Measurements from ENCODE around the gene ZNF691.
"Not testable (repeated sequence)": the region's sequence is repeated elsewhere in the genome, so short reads cannot be mapped to it uniquely, and the experiment has no call there.

ZNF691 gene

GRCh38 chr1:42853116-42853884, 6.9 kb downstream of the ZNF691 start:
- no peak for TF ChIP-seq CTCF (IDR thresholded peaks at IDR 0.05; ENCODE audit: extremely low read depth, insufficient read depth, missing control alignments)
- in situ Hi-C loops (cut with MboI; ENCODE audit: low pct_unique_long_range_greater_than_20kb, low sequenced_read_pairs, unreplicated experiment), result no loop called here

GRCh38 chr1:42856554-42856953, 10.1 kb downstream of the ZNF691 start:
- DNase-seq (ENCODE audit: low spot score); in situ Hi-C loops (cut with MboI; ENCODE audit: low pct_unique_long_range_greater_than_20kb, low sequenced_read_pairs, unreplicated experiment): not testable (repeated sequence)

More at GRCh38 chr1:42853116-42853884, 6.9 kb downstream of the ZNF691 start:
- DNase-seq (ENCODE audit: low spot score), result no peak

- in situ Hi-C loops (cut with MboI; ENCODE audit: low pct_unique_long_range_greater_than_20kb, low sequenced_read_pairs, unreplicated experiment); DNase-seq (ENCODE audit: low spot score): not testable (repeated sequence)
These were observed 13.0 kb downstream of the ZNF691 start for GRCh38 chr1:42859366-42859765.

DNA sequence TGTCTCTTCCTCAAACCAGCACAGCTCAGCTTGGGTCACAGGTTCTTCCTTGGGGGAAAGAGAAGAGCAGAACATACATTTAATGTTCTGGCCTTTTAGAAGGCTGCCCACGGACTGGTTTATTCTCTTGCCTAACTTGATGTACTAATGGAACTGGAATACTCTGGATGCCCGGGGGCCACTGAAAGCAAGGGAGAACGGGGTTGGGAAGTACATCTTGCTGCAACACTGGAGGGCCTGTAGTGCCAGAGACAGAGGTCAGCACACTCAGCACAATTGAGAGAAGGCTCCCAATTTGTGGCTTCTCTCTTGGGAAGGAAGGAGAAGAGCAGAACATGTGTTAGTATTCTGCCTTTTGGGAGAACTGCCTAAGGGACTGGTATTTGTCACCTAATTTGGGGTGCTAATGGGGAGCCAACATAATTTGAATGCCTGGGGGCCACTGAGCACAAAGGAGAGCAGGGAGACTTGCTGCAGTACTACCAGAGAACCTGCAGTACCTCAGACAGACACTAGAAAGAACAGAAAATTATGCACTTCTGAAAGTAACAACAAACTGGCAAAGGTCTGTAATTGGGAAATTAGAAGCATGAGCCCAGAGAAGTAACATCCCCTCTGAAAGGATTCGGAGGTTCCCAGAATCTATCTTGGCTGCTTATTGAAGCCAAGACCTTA, 14.1 kb downstream of the ZNF691 start:
- no peak for TF ChIP-seq CTCF (IDR thresholded peaks at IDR 0.05; ENCODE audit: extremely low read depth, insufficient read depth, missing control alignments)
- in situ Hi-C loops (cut with MboI; ENCODE audit: low pct_unique_long_range_greater_than_20kb, low sequenced_read_pairs, unreplicated experiment), result no loop called here
- no peak for DNase-seq (ENCODE audit: low spot score)

DNA sequence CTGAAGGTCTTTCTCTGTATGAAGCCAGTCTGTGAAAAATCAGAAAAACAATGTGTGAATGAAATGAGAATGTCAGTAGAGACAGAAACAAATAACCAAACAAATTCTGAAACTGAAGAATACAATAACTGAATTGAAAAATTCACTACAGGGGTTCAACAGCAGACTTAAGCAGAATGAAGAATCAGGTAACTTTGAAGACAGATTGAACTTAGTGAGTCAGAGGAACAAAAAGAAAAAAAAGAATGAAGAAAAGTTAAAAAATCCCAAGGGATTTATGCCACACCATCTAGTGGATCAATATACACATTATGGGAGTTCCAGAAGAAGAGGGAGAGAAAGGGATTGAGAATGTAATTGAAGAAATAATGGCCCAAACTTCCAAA, 14.6 kb downstream of the ZNF691 start:
- DNase-seq (ENCODE audit: low spot score), result no peak
- in situ Hi-C loops (cut with MboI; ENCODE audit: low pct_unique_long_range_greater_than_20kb, low sequenced_read_pairs, unreplicated experiment), result no loop called here
- no peak for TF ChIP-seq CTCF (IDR thresholded peaks at IDR 0.05; ENCODE audit: extremely low read depth, insufficient read depth, missing control alignments)

DNA sequence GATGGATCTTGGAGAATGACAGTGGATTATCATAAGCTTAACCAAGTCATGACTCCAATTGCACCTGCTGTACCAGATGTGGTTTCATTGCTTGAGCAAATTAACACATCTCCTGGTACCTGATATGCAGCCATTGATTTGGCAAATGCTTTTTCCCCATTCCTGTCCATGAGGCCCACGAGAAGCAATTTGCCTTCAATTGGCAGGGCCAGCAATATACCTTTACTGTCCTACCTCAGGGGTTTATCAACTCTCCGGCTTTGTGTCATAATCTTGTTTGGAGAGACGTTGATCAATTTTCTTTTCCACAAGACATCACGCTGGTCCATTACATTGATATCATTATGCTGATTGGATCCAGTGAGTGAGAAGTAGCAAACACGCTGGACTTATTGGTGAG, 20.1 kb downstream of the ZNF691 start:
- in situ Hi-C loops (cut with MboI; ENCODE audit: low pct_unique_long_range_greater_than_20kb, low sequenced_read_pairs, unreplicated experiment), result no loop called here
- DNase-seq (ENCODE audit: low spot score), result no peak
- no peak for TF ChIP-seq CTCF (IDR thresholded peaks at IDR 0.05; ENCODE audit: extremely low read depth, insufficient read depth, missing control alignments)

GRCh38 chr1:42868466-42868865, 22.1 kb downstream of the ZNF691 start:
- in situ Hi-C loops (cut with MboI; ENCODE audit: low pct_unique_long_range_greater_than_20kb, low sequenced_read_pairs, unreplicated experiment); DNase-seq (ENCODE audit: low spot score): not testable (repeated sequence)

- in situ Hi-C loops (cut with MboI; ENCODE audit: low pct_unique_long_range_greater_than_20kb, low sequenced_read_pairs, unreplicated experiment), result not testable (repeated sequence)
These were observed 22.8 kb downstream of the ZNF691 start for GRCh38 chr1:42869254-42869653.

GRCh38 chr1:42869751-42870150, 23.3 kb downstream of the ZNF691 start:
- DNase-seq (ENCODE audit: low spot score); in situ Hi-C loops (cut with MboI; ENCODE audit: low pct_unique_long_range_greater_than_20kb, low sequenced_read_pairs, unreplicated experiment): not testable (repeated sequence)

More at GRCh38 chr1:42869254-42869653, 22.8 kb downstream of the ZNF691 start:
- not testable (repeated sequence) for DNase-seq (ENCODE audit: low spot score)

GRCh38 chr1:42873108-42873507, 26.7 kb downstream of the ZNF691 start:
- DNase-seq (ENCODE audit: low spot score); in situ Hi-C loops (cut with MboI; ENCODE audit: low pct_unique_long_range_greater_than_20kb, low sequenced_read_pairs, unreplicated experiment): not testable (repeated sequence)
